ENCODE results near the gene MARK4.

MARK4 gene

GRCh38 chr19:45244133-45244794 is 6.8 kb upstream of the MARK4 start:
- TF ChIP-seq REST (IDR thresholded peaks at IDR 0.05; ENCODE audit: low read depth) = no peak
- TF ChIP-seq TAF1 (IDR thresholded peaks at IDR 0.05; ENCODE audit: low read depth) = no peak
- TF ChIP-seq FOXM1 (IDR thresholded peaks at IDR 0.05; ENCODE audit: borderline replicate concordance, low read depth) = no peak
- no peak for TF ChIP-seq MAX (IDR thresholded peaks at IDR 0.05)
- no peak for TF ChIP-seq CEBPB (IDR thresholded peaks at IDR 0.05)
- TF ChIP-seq NFIC (IDR thresholded peaks at IDR 0.05) = no peak
- TF ChIP-seq EP300 (IDR thresholded peaks at IDR 0.05; ENCODE audit: borderline replicate concordance) = no peak
- TF ChIP-seq TCF12 (IDR thresholded peaks at IDR 0.05; ENCODE audit: low read depth) = no peak
- TF ChIP-seq RAD21 (IDR thresholded peaks at IDR 0.05; ENCODE audit: low read depth) = no peak
- TF ChIP-seq USF1 (IDR thresholded peaks at IDR 0.05) = no peak
- no peak for TF ChIP-seq EGR1 (IDR thresholded peaks at IDR 0.05)
- no peak for TF ChIP-seq ZBTB7A (IDR thresholded peaks at IDR 0.05; ENCODE audit: low read depth)
- TF ChIP-seq CREB1 (IDR thresholded peaks at IDR 0.05; ENCODE audit: low read depth) = no peak
- TF ChIP-seq YY1 (IDR thresholded peaks at IDR 0.05; ENCODE audit: low read depth) = no peak
- TF ChIP-seq TEAD4 (IDR thresholded peaks at IDR 0.05) = no peak

- TF ChIP-seq YY1 (IDR thresholded peaks at IDR 0.05; ENCODE audit: low read depth) (no peak), FOXM1 (IDR thresholded peaks at IDR 0.05; ENCODE audit: borderline replicate concordance, low read depth) (no peak), REST (IDR thresholded peaks at IDR 0.05; ENCODE audit: low read depth) (no peak), NFIC (IDR thresholded peaks at IDR 0.05) (no peak), EP300 (IDR thresholded peaks at IDR 0.05; ENCODE audit: borderline replicate concordance) (no peak), RAD21 (IDR thresholded peaks at IDR 0.05; ENCODE audit: low read depth) (no peak), USF1 (IDR thresholded peaks at IDR 0.05) (no peak), TCF12 (IDR thresholded peaks at IDR 0.05; ENCODE audit: low read depth) (no peak), ZBTB7A (IDR thresholded peaks at IDR 0.05; ENCODE audit: low read depth) (no peak), EGR1 (IDR thresholded peaks at IDR 0.05) (no peak), TEAD4 (IDR thresholded peaks at IDR 0.05) (no peak), CEBPB (IDR thresholded peaks at IDR 0.05) (no peak), TAF1 (IDR thresholded peaks at IDR 0.05; ENCODE audit: low read depth) (no peak), MAX (IDR thresholded peaks at IDR 0.05) (no peak), CREB1 (IDR thresholded peaks at IDR 0.05; ENCODE audit: low read depth) (no peak)
Observed at GRCh38 chr19:45245334-45245787, 5.7 kb upstream of the MARK4 start, which contains the start of gene EXOC3L2. Gene EXOC3L2 (minus strand): TSS chr19:45245407. CDS start chr19:45239045, 6,362 bp downstream.

- no peak for TF ChIP-seq CREB1 (IDR thresholded peaks at IDR 0.05; ENCODE audit: low read depth)
- no peak for TF ChIP-seq EP300 (IDR thresholded peaks at IDR 0.05; ENCODE audit: borderline replicate concordance)
- TF ChIP-seq CEBPB (IDR thresholded peaks at IDR 0.05) = no peak
- TF ChIP-seq NFIC (IDR thresholded peaks at IDR 0.05) = no peak
Observed at GRCh38 chr19:45245826-45246225, 5.2 kb upstream of the MARK4 start.

- no peak for TF ChIP-seq CREB1 (IDR thresholded peaks at IDR 0.05; ENCODE audit: low read depth)
- no peak for TF ChIP-seq MAX (IDR thresholded peaks at IDR 0.05)
- no peak for TF ChIP-seq TCF12 (IDR thresholded peaks at IDR 0.05; ENCODE audit: low read depth)
- TF ChIP-seq NFIC (IDR thresholded peaks at IDR 0.05) = no peak
- TF ChIP-seq RAD21 (IDR thresholded peaks at IDR 0.05; ENCODE audit: low read depth) = no peak
- TF ChIP-seq YY1 (IDR thresholded peaks at IDR 0.05; ENCODE audit: low read depth) = no peak
- no peak for TF ChIP-seq ZBTB7A (IDR thresholded peaks at IDR 0.05; ENCODE audit: low read depth)
- TF ChIP-seq FOXM1 (IDR thresholded peaks at IDR 0.05; ENCODE audit: borderline replicate concordance, low read depth) = no peak
- TF ChIP-seq TEAD4 (IDR thresholded peaks at IDR 0.05) = no peak
- TF ChIP-seq EP300 (IDR thresholded peaks at IDR 0.05; ENCODE audit: borderline replicate concordance) = no peak
- no peak for TF ChIP-seq REST (IDR thresholded peaks at IDR 0.05; ENCODE audit: low read depth)
Observed at GRCh38 chr19:45247136-45247535, 3.9 kb upstream of the MARK4 start.
